Esophagus muscularis mucosa (tissue), 4 donors: ENCODE measurements around the gene NOXRED1.

Source experiments
- EP300 ChIP-seq: sonication (generic); formaldehyde crosslinking; IDR thresholded peaks from one replicate; pipeline ENCODE4 v1.6.1; 2017; ENCODE audit warnings: antibody characterized with exemption
- POLR2A ChIP-seq: fragments of 450-650 bp; IDR thresholded peaks from one replicate; pipeline ENCODE4 v1.6.1; 2017; ENCODE audit warnings: antibody characterized with exemption, moderate library complexity, mild to moderate bottlenecking, low read depth
- TF ChIP-seq, protein P1 (sequence below), 3 experiments: fragments of 200-600 bp in 2 of 3; fragments of 450-650 bp in 1 of 3; sonication (generic) in 2 of 3; IDR thresholded peaks; one replicate each; pipeline ENCODE4 v1.5.1; 2017 to 2019; ENCODE audit warnings: antibody characterized with exemption in 3 of 3, mild to moderate bottlenecking in 2 of 3, moderate library complexity in 1 of 3

DNA sequence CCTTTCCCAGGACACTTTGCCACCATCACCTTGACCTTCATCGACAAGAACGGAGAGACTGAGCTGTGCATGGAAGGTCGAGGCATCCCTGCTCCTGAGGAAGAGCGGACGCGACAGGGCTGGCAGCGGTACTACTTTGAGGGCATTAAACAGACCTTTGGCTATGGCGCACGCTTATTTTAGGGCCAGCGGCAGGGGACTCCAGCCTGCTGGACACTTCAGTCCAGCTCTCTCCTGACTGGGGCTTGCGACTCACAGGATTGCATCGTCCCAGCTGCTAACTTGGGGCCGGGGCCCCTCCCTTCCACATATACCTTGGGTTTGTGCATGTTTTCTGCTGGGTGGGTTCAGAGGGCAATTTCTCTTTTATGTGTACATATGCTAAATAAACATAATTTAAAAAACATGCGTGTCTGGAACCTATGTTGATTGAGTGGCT is 45.8 kb upstream of the NOXRED1 start:
- TF ChIP-seq, protein P1, sequence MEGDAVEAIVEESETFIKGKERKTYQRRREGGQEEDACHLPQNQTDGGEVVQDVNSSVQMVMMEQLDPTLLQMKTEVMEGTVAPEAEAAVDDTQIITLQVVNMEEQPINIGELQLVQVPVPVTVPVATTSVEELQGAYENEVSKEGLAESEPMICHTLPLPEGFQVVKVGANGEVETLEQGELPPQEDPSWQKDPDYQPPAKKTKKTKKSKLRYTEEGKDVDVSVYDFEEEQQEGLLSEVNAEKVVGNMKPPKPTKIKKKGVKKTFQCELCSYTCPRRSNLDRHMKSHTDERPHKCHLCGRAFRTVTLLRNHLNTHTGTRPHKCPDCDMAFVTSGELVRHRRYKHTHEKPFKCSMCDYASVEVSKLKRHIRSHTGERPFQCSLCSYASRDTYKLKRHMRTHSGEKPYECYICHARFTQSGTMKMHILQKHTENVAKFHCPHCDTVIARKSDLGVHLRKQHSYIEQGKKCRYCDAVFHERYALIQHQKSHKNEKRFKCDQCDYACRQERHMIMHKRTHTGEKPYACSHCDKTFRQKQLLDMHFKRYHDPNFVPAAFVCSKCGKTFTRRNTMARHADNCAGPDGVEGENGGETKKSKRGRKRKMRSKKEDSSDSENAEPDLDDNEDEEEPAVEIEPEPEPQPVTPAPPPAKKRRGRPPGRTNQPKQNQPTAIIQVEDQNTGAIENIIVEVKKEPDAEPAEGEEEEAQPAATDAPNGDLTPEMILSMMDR (IDR thresholded peaks at IDR 0.05), result no peak
- TF ChIP-seq EP300, result no peak
- TF ChIP-seq POLR2A, result no peak
